CD4-positive, alpha-beta T cell treated with Interleukin-6 at 100 ng/mL for 8 hours (primary cell): ENCODE results near the gene COL18A1.
"Not testable (repeated sequence)": the region's sequence is repeated elsewhere in the genome, so short reads cannot be mapped to it uniquely, and the experiment has no call there.

Experiments used
- DNase-seq: peaks from one replicate; pipeline ENCODE4 v3.0.0-alpha.2; 2020; ENCODE audit warnings: mixed read lengths, low spot score

COL18A1 gene

GRCh38 chr21:45441431-45442255, 36.7 kb downstream of the COL18A1 start:
- no peak for DNase-seq

GRCh38 chr21:45442276-45442675, 37.3 kb downstream of the COL18A1 start:
- DNase-seq: no peak

- not testable (repeated sequence) for DNase-seq
These were observed 38.0 kb downstream of the COL18A1 start for GRCh38 chr21:45442686-45443594.

GRCh38 chr21:45443595-45444181, 38.7 kb downstream of the COL18A1 start:
- no peak for DNase-seq

- no peak for DNase-seq
These were observed 39.4 kb downstream of the COL18A1 start for GRCh38 chr21:45444385-45444784.

GRCh38 chr21:45445369-45445768, 40.4 kb downstream of the COL18A1 start:
- no peak for DNase-seq

GRCh38 chr21:45447821-45448220, 42.9 kb downstream of the COL18A1 start:
- no peak for DNase-seq

GRCh38 chr21:45448283-45448809, 43.4 kb downstream of the COL18A1 start:
- no peak for DNase-seq

- DNase-seq: no peak
These were observed 44.1 kb downstream of the COL18A1 start for GRCh38 chr21:45448810-45449657.

- DNase-seq: no peak
These were observed 44.9 kb downstream of the COL18A1 start for GRCh38 chr21:45449658-45450422.

GRCh38 chr21:45450423-45451090, 45.6 kb downstream of the COL18A1 start:
- DNase-seq: no peak

- no peak for DNase-seq
These were observed 46.3 kb downstream of the COL18A1 start for GRCh38 chr21:45451091-45451740.

- no peak for DNase-seq
These were observed 46.8 kb downstream of the COL18A1 start for GRCh38 chr21:45451771-45452182.

GRCh38 chr21:45452696-45453307, 47.8 kb downstream of the COL18A1 start:
- DNase-seq: no peak

GRCh38 chr21:45453308-45453950, 48.5 kb downstream of the COL18A1 start:
- no peak for DNase-seq

- DNase-seq: no peak
These were observed 49.3 kb downstream of the COL18A1 start for GRCh38 chr21:45454060-45454925.

GRCh38 chr21:45454926-45455673, 50.1 kb downstream of the COL18A1 start:
- no peak for DNase-seq
